ENCODE data around the gene FAM168B.

FAM168B gene

DNA sequence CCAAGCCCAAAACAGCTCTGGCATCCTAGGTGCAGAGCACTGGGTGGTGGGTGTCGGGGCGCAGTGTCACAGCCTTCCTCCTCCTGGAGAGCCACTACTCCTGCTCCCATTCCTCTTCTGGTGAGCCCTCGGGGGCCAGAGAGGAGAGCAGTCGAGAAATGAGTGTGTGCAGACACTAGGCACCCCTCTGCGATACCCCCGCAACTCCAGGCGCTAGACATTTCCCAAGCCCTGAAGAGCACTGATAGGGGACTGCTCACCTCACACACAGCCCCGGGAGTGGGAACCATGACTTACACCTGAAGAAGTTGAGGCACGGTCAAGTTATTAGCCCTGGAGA lies 54.2 kb downstream of the FAM168B start:
- no peak for ATAC-seq
- TF ChIP-seq BACH2 (CRISPR knock-in tag; IDR thresholded peaks at IDR 0.05; ENCODE audit: borderline replicate concordance) (no peak), ZNF565 (CRISPR knock-in tag; conservative IDR thresholded peaks at IDR 0.05; ENCODE audit: low read depth) (no peak), GLIS3 (CRISPR knock-in tag; IDR thresholded peaks at IDR 0.05) (no peak), PPARA (CRISPR knock-in tag; IDR thresholded peaks at IDR 0.05; ENCODE audit: borderline replicate concordance) (no peak), CREB5 (CRISPR knock-in tag; IDR thresholded peaks at IDR 0.05; ENCODE audit: low read depth) (no peak), ZNF8 (CRISPR knock-in tag; IDR thresholded peaks at IDR 0.05) (no peak), ARNTL (CRISPR knock-in tag; IDR thresholded peaks at IDR 0.05; ENCODE audit: borderline replicate concordance, low read depth) (no peak), RARB (CRISPR knock-in tag; IDR thresholded peaks at IDR 0.05) (no peak), POU6F1 (CRISPR knock-in tag; IDR thresholded peaks at IDR 0.05; ENCODE audit: borderline replicate concordance, low read depth) (no peak), ZFP3 (CRISPR knock-in tag; IDR thresholded peaks at IDR 0.05) (no peak), ESRRG (CRISPR knock-in tag; IDR thresholded peaks at IDR 0.05) (no peak), ZC3H10 (CRISPR knock-in tag; IDR thresholded peaks at IDR 0.05) (no peak), ISL1 (CRISPR knock-in tag; IDR thresholded peaks at IDR 0.05) (no peak)
- TF ChIP-seq, protein P1, sequence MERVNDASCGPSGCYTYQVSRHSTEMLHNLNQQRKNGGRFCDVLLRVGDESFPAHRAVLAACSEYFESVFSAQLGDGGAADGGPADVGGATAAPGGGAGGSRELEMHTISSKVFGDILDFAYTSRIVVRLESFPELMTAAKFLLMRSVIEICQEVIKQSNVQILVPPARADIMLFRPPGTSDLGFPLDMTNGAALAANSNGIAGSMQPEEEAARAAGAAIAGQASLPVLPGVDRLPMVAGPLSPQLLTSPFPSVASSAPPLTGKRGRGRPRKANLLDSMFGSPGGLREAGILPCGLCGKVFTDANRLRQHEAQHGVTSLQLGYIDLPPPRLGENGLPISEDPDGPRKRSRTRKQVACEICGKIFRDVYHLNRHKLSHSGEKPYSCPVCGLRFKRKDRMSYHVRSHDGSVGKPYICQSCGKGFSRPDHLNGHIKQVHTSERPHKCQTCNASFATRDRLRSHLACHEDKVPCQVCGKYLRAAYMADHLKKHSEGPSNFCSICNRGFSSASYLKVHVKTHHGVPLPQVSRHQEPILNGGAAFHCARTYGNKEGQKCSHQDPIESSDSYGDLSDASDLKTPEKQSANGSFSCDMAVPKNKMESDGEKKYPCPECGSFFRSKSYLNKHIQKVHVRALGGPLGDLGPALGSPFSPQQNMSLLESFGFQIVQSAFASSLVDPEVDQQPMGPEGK (CRISPR knock-in tag; IDR thresholded peaks at IDR 0.05; ENCODE audit: borderline replicate concordance): no peak
- TF ChIP-seq, protein P2, sequence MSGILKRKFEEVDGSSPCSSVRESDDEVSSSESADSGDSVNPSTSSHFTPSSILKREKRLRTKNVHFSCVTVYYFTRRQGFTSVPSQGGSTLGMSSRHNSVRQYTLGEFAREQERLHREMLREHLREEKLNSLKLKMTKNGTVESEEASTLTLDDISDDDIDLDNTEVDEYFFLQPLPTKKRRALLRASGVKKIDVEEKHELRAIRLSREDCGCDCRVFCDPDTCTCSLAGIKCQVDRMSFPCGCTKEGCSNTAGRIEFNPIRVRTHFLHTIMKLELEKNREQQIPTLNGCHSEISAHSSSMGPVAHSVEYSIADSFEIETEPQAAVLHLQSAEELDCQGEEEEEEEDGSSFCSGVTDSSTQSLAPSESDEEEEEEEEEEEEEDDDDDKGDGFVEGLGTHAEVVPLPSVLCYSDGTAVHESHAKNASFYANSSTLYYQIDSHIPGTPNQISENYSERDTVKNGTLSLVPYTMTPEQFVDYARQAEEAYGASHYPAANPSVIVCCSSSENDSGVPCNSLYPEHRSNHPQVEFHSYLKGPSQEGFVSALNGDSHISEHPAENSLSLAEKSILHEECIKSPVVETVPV (CRISPR knock-in tag; IDR thresholded peaks at IDR 0.05): no peak
- TF ChIP-seq, protein P3, sequence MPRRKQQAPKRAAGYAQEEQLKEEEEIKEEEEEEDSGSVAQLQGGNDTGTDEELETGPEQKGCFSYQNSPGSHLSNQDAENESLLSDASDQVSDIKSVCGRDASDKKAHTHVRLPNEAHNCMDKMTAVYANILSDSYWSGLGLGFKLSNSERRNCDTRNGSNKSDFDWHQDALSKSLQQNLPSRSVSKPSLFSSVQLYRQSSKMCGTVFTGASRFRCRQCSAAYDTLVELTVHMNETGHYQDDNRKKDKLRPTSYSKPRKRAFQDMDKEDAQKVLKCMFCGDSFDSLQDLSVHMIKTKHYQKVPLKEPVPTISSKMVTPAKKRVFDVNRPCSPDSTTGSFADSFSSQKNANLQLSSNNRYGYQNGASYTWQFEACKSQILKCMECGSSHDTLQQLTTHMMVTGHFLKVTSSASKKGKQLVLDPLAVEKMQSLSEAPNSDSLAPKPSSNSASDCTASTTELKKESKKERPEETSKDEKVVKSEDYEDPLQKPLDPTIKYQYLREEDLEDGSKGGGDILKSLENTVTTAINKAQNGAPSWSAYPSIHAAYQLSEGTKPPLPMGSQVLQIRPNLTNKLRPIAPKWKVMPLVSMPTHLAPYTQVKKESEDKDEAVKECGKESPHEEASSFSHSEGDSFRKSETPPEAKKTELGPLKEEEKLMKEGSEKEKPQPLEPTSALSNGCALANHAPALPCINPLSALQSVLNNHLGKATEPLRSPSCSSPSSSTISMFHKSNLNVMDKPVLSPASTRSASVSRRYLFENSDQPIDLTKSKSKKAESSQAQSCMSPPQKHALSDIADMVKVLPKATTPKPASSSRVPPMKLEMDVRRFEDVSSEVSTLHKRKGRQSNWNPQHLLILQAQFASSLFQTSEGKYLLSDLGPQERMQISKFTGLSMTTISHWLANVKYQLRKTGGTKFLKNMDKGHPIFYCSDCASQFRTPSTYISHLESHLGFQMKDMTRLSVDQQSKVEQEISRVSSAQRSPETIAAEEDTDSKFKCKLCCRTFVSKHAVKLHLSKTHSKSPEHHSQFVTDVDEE (CRISPR knock-in tag; IDR thresholded peaks at IDR 0.05): no peak

GRCh38 chr2:131038258-131039100 lies 54.8 kb downstream of the FAM168B start:
- no peak for TF ChIP-seq TOX (CRISPR knock-in tag; IDR thresholded peaks at IDR 0.05; ENCODE audit: borderline replicate concordance)
- no peak for TF ChIP-seq ZNF565 (CRISPR knock-in tag; conservative IDR thresholded peaks at IDR 0.05; ENCODE audit: low read depth)
- TF ChIP-seq SNAI2 (CRISPR knock-in tag; IDR thresholded peaks at IDR 0.05): no peak
- TF ChIP-seq ARNTL (CRISPR knock-in tag; IDR thresholded peaks at IDR 0.05; ENCODE audit: borderline replicate concordance, low read depth): no peak
- no peak for TF ChIP-seq CREB5 (CRISPR knock-in tag; IDR thresholded peaks at IDR 0.05; ENCODE audit: low read depth)
- TF ChIP-seq BACH2 (CRISPR knock-in tag; IDR thresholded peaks at IDR 0.05; ENCODE audit: borderline replicate concordance): no peak
- no peak for TF ChIP-seq ISL1 (CRISPR knock-in tag; IDR thresholded peaks at IDR 0.05)
- TF ChIP-seq, protein P2 (CRISPR knock-in tag; IDR thresholded peaks at IDR 0.05): no peak
- no peak for TF ChIP-seq CSDC2 (CRISPR knock-in tag; IDR thresholded peaks at IDR 0.05)
- no peak for TF ChIP-seq POU6F1 (CRISPR knock-in tag; IDR thresholded peaks at IDR 0.05; ENCODE audit: borderline replicate concordance, low read depth)
- ATAC-seq: no peak
